ENCODE data around the gene KLC1. TPM values are rescaled to one million over a fixed set of nuclear protein-coding genes. Genes with fewer than 3 reads are reported as not detected.

KLC1 gene
- total RNA-seq, 1 donor: 212 TPM

GRCh38 chr14:103624860-103625259 is 4.2 kb upstream of the KLC1 start:
- peak; percentile 83 for DNase-seq (ENCODE audit: low read depth)
- no peak overlapping the region for H3K4me3 ChIP-seq (ENCODE audit: low read depth, low read length)
- TF ChIP-seq CTCF (IDR thresholded peaks at IDR 0.05; ENCODE audit: insufficient read depth, low read length): no peak

GRCh38 chr14:103625356-103626095 is 3.5 kb upstream of the KLC1 start:
- TF ChIP-seq CTCF (IDR thresholded peaks at IDR 0.05; ENCODE audit: insufficient read depth, low read length): no peak
- DNase-seq (ENCODE audit: low read depth): no peak
- no peak overlapping the region for H3K4me3 ChIP-seq (ENCODE audit: low read depth, low read length)

- DNase-seq (ENCODE audit: low read depth): no peak
- H3K4me3 ChIP-seq (ENCODE audit: low read depth, low read length): no peak overlapping the region
- TF ChIP-seq CTCF (IDR thresholded peaks at IDR 0.05; ENCODE audit: insufficient read depth, low read length): no peak
These were observed 2.7 kb upstream of the KLC1 start for GRCh38 chr14:103626146-103626850.

GRCh38 chr14:103627073-103628025 is 1.7 kb upstream of the KLC1 start:
- H3K4me3 ChIP-seq (ENCODE audit: low read depth, low read length): no peak overlapping the region
- no peak for TF ChIP-seq CTCF (IDR thresholded peaks at IDR 0.05; ENCODE audit: insufficient read depth, low read length)
- DNase-seq (ENCODE audit: low read depth): no peak

GRCh38 chr14:103628221-103628683 is 759 bp upstream of the KLC1 start:
- H3K4me3 ChIP-seq (ENCODE audit: low read depth, low read length): peak overlapping the region; percentile 67
- TF ChIP-seq CTCF (IDR thresholded peaks at IDR 0.05; ENCODE audit: insufficient read depth, low read length): no peak
- DNase-seq (ENCODE audit: low read depth): peak; percentile 82

- TF ChIP-seq CTCF (IDR thresholded peaks at IDR 0.05; ENCODE audit: insufficient read depth, low read length): no peak
- DNase-seq (ENCODE audit: low read depth): no peak
- H3K4me3 ChIP-seq (ENCODE audit: low read depth, low read length): peak overlapping the region; percentile 67
These were observed 601 bp downstream of the KLC1 start for GRCh38 chr14:103629503-103630121.
